ENCODE measurements around the gene NIPAL4. TPM values are rescaled to one million over a fixed set of nuclear protein-coding genes. Genes with fewer than 3 reads are reported as not detected.

The NIPAL4 gene
- total RNA-seq, 6 donors from 2014 or later = 0.06 to 0.30 TPM; not detected in 4

DNA sequence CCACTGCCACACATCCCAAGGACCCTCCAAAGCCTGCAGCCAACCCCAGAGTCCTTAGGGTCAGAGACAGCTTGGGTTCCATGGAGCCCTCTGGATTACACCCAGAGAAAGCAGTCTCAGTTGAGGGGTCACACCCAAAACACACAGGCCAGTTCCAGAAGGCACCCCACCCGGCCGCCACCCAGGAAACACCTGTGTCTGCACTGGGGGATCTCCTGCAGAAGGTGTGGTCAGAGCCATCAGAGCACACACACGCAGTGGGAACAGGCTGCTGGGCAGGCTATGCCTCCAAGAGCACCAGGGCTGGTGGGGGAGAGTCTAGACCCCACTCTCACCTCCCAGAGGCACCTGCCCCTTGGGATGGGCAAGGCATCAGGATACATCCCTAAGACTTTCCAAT lies 27.3 kb downstream of the NIPAL4 start:
- no peak overlapping the region for H3K4me3 ChIP-seq
- TF ChIP-seq POLR2AphosphoS5 (IDR thresholded peaks at IDR 0.05) (no peak), CTCF (IDR thresholded peaks at IDR 0.05) (no peak), POLR2A (IDR thresholded peaks at IDR 0.05) (no peak), EP300 (IDR thresholded peaks at IDR 0.05) (no peak)
- H3K9me3 ChIP-seq = no peaks in the 10 kb centered on the region
- ATAC-seq (ENCODE audit: low FRiP score in 2 of 2) (no peak), DNase-seq (peak in 1 of 2 donors; percentile 47)
- H3K27me3 ChIP-seq = no peaks in the 10 kb centered on the region
- peaks cover 0 to 54% (median 18%) of the 10 kb centered on the region in 4 donors for H3K36me3 ChIP-seq
- peaks cover 0 to 4% (median 2%) of the 10 kb centered on the region in 4 donors for H3K4me1 ChIP-seq
- 77% methylated on average over 3 of the region's 3 CpGs; no CpG with 5 or more reads in 1 of the 2 donors for WGBS, 2 donors
- H3K27ac ChIP-seq = peak overlapping the region in 1 of 4 donors; percentile 43

DNA sequence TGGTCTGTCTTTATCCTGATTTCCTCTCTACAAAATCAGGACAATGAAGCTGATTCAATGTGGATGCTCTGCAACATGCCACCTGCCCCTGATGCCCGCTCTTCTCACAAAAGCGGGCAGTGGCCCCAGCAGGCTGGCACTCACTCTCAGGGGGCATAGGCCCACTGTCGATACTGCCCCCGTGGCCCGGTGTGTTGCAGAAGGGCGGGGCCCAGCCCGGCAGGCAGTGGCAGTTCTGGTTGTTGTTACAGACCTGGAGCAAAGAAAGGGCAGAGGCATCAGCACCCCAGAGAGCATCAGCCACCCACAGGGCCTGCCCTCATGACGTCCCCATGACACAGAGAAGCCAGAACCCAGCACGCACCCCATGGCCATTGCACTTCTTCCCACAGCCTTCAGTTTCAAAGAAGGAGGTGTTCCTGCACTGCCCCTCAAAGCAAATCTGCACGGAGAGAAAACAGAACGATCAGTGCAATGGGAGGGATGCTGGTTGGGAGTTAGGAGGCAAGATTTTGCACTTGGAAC lies 31.5 kb downstream of the NIPAL4 start:
- 91 to 94% methylated on average over 6 to 11 of the region's 11 CpGs for WGBS, 2 donors
- Histone ChIP-seq H3K4me1 (no peaks in the 10 kb centered on the region), H3K36me3 (peaks cover 0 to 52% (median 21%) of the 10 kb centered on the region in 4 donors), H3K9me3 (no peaks in the 10 kb centered on the region), H3K27me3 (no peaks in the 10 kb centered on the region), H3K4me3 (no peak overlapping the region), H3K27ac (no peak overlapping the region)
- TF ChIP-seq POLR2AphosphoS5 (IDR thresholded peaks at IDR 0.05) (no peak), EP300 (IDR thresholded peaks at IDR 0.05) (no peak), POLR2A (IDR thresholded peaks at IDR 0.05) (no peak), CTCF (IDR thresholded peaks at IDR 0.05) (no peak)
- DNase-seq (peak in 1 of 2 donors; percentile 59), ATAC-seq (ENCODE audit: low FRiP score in 2 of 2) (no peak)

- Histone ChIP-seq H3K27ac (no peak overlapping the region), H3K4me1 (no peaks in the 10 kb centered on the region), H3K36me3 (peaks cover 0 to 42% (median 19%) of the 10 kb centered on the region in 4 donors), H3K4me3 (no peak overlapping the region), H3K27me3 (no peaks in the 10 kb centered on the region), H3K9me3 (no peaks in the 10 kb centered on the region)
- DNase-seq (no peak), ATAC-seq (ENCODE audit: low FRiP score in 2 of 2) (no peak)
- WGBS, 2 donors = 92 to 93% methylated on average over 9 of the region's 9 CpGs
- TF ChIP-seq CTCF (IDR thresholded peaks at IDR 0.05) = no peak
- TF ChIP-seq POLR2AphosphoS5 (IDR thresholded peaks at IDR 0.05) = no peak
- no peak for TF ChIP-seq EP300 (IDR thresholded peaks at IDR 0.05)
- no peak for TF ChIP-seq POLR2A (IDR thresholded peaks at IDR 0.05)
These were observed 32.9 kb downstream of the NIPAL4 start for GRCh38 chr5:157492886-157493285.

GRCh38 chr5:157494178-157494832 lies 34.3 kb downstream of the NIPAL4 start:
- Histone ChIP-seq H3K27me3 (no peaks in the 10 kb centered on the region), H3K4me3 (no peak overlapping the region), H3K27ac (peak overlapping the region in 1 of 4 donors; percentile 65), H3K4me1 (no peaks in the 10 kb centered on the region), H3K36me3 (peaks cover 0 to 33% (median 9%) of the 10 kb centered on the region in 4 donors), H3K9me3 (no peaks in the 10 kb centered on the region)
- WGBS, 2 donors = 64 to 69% methylated on average over 5 of the region's 5 CpGs
- peak in 1 of 2 donors; percentile 79 for DNase-seq
- peak; percentile 60 to 67 for ATAC-seq (ENCODE audit: low FRiP score in 2 of 2)
- TF ChIP-seq POLR2AphosphoS5 (IDR thresholded peaks at IDR 0.05) = peak; percentile 62
- TF ChIP-seq EP300 (IDR thresholded peaks at IDR 0.05) = no peak

- Histone ChIP-seq H3K4me1 (no peaks in the 10 kb centered on the region), H3K36me3 (peaks cover 0 to 22% (median 4%) of the 10 kb centered on the region in 4 donors), H3K27ac (no peak overlapping the region), H3K9me3 (no peaks in the 10 kb centered on the region), H3K27me3 (no peaks in the 10 kb centered on the region), H3K4me3 (no peak overlapping the region)
- ATAC-seq (ENCODE audit: low FRiP score in 2 of 2) (peak in 1 of 2 donors; percentile 63), DNase-seq (peak in 1 of 2 donors; percentile 39)
- 91 to 93% methylated on average over 7 to 8 of the region's 8 CpGs for WGBS, 2 donors
- TF ChIP-seq CTCF (IDR thresholded peaks at IDR 0.05) (no peak), EP300 (IDR thresholded peaks at IDR 0.05) (no peak), POLR2A (IDR thresholded peaks at IDR 0.05) (no peak), POLR2AphosphoS5 (IDR thresholded peaks at IDR 0.05) (no peak)
These were observed 36.9 kb downstream of the NIPAL4 start for GRCh38 chr5:157496864-157497263.
